HEK293T (cell line): Measurements from ENCODE around the gene MBNL2.

Source experiments
- ARNT ChIP-seq: fragments of 450-650 bp; IDR thresholded peaks from 2 replicates; pipeline ENCODE4 v1.6.1; 2017; ENCODE audit warnings: mild to moderate bottlenecking
- FOXA1 ChIP-seq: fragments of 450-650 bp; IDR thresholded peaks from 2 replicates; pipeline ENCODE4 v1.6.1; 2016; ENCODE audit warnings: mild to moderate bottlenecking
- FOXK2 ChIP-seq: fragments of 450-650 bp; IDR thresholded peaks from 2 replicates; pipeline ENCODE4 v1.6.1; 2016; ENCODE audit warnings: mild to moderate bottlenecking
- FOXM1 ChIP-seq: fragments of 450-650 bp; IDR thresholded peaks from 2 replicates; pipeline ENCODE4 v1.6.1; 2017; ENCODE audit warnings: mild to moderate bottlenecking, borderline replicate concordance
- L3MBTL2 ChIP-seq: fragments of 450-650 bp; conservative IDR thresholded peaks from 2 replicates; pipeline ENCODE4 v1.6.1; 2016; ENCODE audit warnings: mild to moderate bottlenecking
- LEF1 ChIP-seq: fragments of 450-650 bp; IDR thresholded peaks from 2 replicates; pipeline ENCODE4 v1.6.1; 2017; ENCODE audit warnings: mild to moderate bottlenecking, borderline replicate concordance
- NFRKB ChIP-seq: fragments of 450-650 bp; IDR thresholded peaks from 2 replicates; pipeline ENCODE4 v1.6.1; 2016; ENCODE audit warnings: mild to moderate bottlenecking, moderate library complexity
- ZNF384 ChIP-seq: fragments of 450-650 bp; IDR thresholded peaks from 2 replicates; pipeline ENCODE4 v1.6.1; 2016

DNA sequence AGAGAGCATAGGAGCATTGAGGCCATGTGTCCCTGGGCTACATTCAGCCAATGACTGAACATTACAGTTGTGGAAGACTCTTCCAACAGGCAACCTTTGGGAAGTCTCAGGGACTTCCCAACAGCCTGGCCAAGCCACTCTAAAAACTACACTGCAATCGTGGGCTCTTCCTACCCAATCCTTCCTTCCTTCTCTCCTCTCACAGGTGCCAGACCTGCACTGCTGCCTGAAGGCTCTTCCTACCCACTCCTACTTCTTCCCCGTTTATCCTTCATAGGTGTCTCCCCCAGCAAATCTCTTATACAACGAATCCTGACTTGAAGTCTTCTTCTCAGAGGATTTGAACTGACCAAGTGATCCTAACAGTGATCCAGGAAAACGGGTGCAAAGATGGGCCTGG is 47.1 kb upstream of the MBNL2 start:
- TF ChIP-seq LEF1 (no peak), NFRKB (no peak), ARNT (no peak), FOXK2 (no peak), L3MBTL2 (no peak), FOXA1 (no peak), ZNF384 (no peak), FOXM1 (no peak)
